ENCODE results near the gene FBRSL1.

The FBRSL1 gene

GRCh38 chr12:132524405-132524804 is 34.5 kb downstream of the FBRSL1 start:
- Histone ChIP-seq H3K79me2 (ENCODE audit: insufficient read depth, low read depth) (no peaks in the 10 kb centered on the region), H2AFZ (ENCODE audit: low read depth) (no peak overlapping the region), H4K20me1 (ENCODE audit: insufficient read depth) (no peaks in the 10 kb centered on the region), H3K4me1 (ENCODE audit: low read depth, poor library complexity, severe bottlenecking) (no peaks in the 10 kb centered on the region), H3K27ac (no peak overlapping the region), H3K36me3 (ENCODE audit: insufficient read depth) (no peaks in the 10 kb centered on the region), H3K4me2 (no peak overlapping the region), H3K9ac (no peak overlapping the region), H3K4me3 (IDR thresholded peaks at IDR 0.05; ENCODE audit: insufficient read depth, low read depth, low read length) (no peak overlapping the region), H3K27me3 (ENCODE audit: insufficient read depth, low read depth) (no peaks in the 10 kb centered on the region)
- no peak for TF ChIP-seq CTCF (conservative IDR thresholded peaks at IDR 0.05; ENCODE audit: low read depth, low read length)

- Histone ChIP-seq H3K27ac (no peak overlapping the region), H3K4me2 (no peak overlapping the region), H3K4me1 (ENCODE audit: low read depth, poor library complexity, severe bottlenecking) (no peaks in the 10 kb centered on the region), H3K36me3 (ENCODE audit: insufficient read depth) (no peaks in the 10 kb centered on the region), H4K20me1 (ENCODE audit: insufficient read depth) (no peaks in the 10 kb centered on the region), H3K27me3 (ENCODE audit: insufficient read depth, low read depth) (no peaks in the 10 kb centered on the region), H3K9ac (no peak overlapping the region), H3K79me2 (ENCODE audit: insufficient read depth, low read depth) (no peaks in the 10 kb centered on the region), H3K4me3 (IDR thresholded peaks at IDR 0.05; ENCODE audit: insufficient read depth, low read depth, low read length) (no peak overlapping the region), H2AFZ (ENCODE audit: low read depth) (no peak overlapping the region)
- TF ChIP-seq CTCF (conservative IDR thresholded peaks at IDR 0.05; ENCODE audit: low read depth, low read length) = no peak
These were observed 35.3 kb downstream of the FBRSL1 start for GRCh38 chr12:132525011-132525832.

GRCh38 chr12:132525833-132526455 is 36.0 kb downstream of the FBRSL1 start:
- no peaks in the 10 kb centered on the region for H3K27me3 ChIP-seq (ENCODE audit: insufficient read depth, low read depth)
- H3K79me2 ChIP-seq (ENCODE audit: insufficient read depth, low read depth) = no peaks in the 10 kb centered on the region
- no peak overlapping the region for H3K27ac ChIP-seq
- no peak for TF ChIP-seq CTCF (conservative IDR thresholded peaks at IDR 0.05; ENCODE audit: low read depth, low read length)
- H3K9ac ChIP-seq = no peak overlapping the region
- H3K4me1 ChIP-seq (ENCODE audit: low read depth, poor library complexity, severe bottlenecking) = no peaks in the 10 kb centered on the region
- H4K20me1 ChIP-seq (ENCODE audit: insufficient read depth) = no peaks in the 10 kb centered on the region
- H3K4me2 ChIP-seq = no peak overlapping the region
- H3K4me3 ChIP-seq (IDR thresholded peaks at IDR 0.05; ENCODE audit: insufficient read depth, low read depth, low read length) = no peak overlapping the region
- no peaks in the 10 kb centered on the region for H3K36me3 ChIP-seq (ENCODE audit: insufficient read depth)
- H2AFZ ChIP-seq (ENCODE audit: low read depth) = no peak overlapping the region

- Histone ChIP-seq H3K4me2 (no peak overlapping the region), H3K9ac (no peak overlapping the region), H4K20me1 (ENCODE audit: insufficient read depth) (no peaks in the 10 kb centered on the region), H3K4me1 (ENCODE audit: low read depth, poor library complexity, severe bottlenecking) (no peaks in the 10 kb centered on the region), H3K79me2 (ENCODE audit: insufficient read depth, low read depth) (no peaks in the 10 kb centered on the region), H2AFZ (ENCODE audit: low read depth) (no peak overlapping the region), H3K36me3 (ENCODE audit: insufficient read depth) (no peaks in the 10 kb centered on the region), H3K27ac (no peak overlapping the region), H3K4me3 (IDR thresholded peaks at IDR 0.05; ENCODE audit: insufficient read depth, low read depth, low read length) (no peak overlapping the region), H3K27me3 (ENCODE audit: insufficient read depth, low read depth) (no peaks in the 10 kb centered on the region)
- TF ChIP-seq CTCF (conservative IDR thresholded peaks at IDR 0.05; ENCODE audit: low read depth, low read length) = no peak
These were observed 37.4 kb downstream of the FBRSL1 start for GRCh38 chr12:132527186-132527882.

Data from KMS-11 (cell line).